CD4-positive, CD25-positive, alpha-beta regulatory T cell (primary cell): ENCODE results near the gene GLP2R. TPM values are rescaled to one million over a fixed set of nuclear protein-coding genes. Genes with fewer than 3 reads are reported as not detected.

Experiments
- ATAC-seq, 2 donors: fragments of 150-1000 bp; cut with Tn5 transposase; one replicate each; pipeline ENCODE4 v1.10.0; 2021; ENCODE audit warnings: low read depth in 2 of 2, moderate number of reproducible peaks in 2 of 2, moderate library complexity in 1 of 2
- DNase-seq, 3 donors: peaks; one replicate each; pipeline versions ENCODE4 v3.0.0 to v3.0.0-alpha.2; 2012 to 2022; ENCODE audit warnings: mixed read lengths in 1 of 3
- H3K27ac ChIP-seq: one replicate; pipeline ENCODE4 v1.7.0; 2013; ENCODE audit warnings: mild to moderate bottlenecking, low read length; ENCODE audit not compliant: insufficient read depth, poor library complexity, severe bottlenecking
- H3K27me3 ChIP-seq: one replicate; pipeline ENCODE4 v1.7.0; 2013; ENCODE audit warnings: low read length; ENCODE audit not compliant: control insufficient read depth, insufficient read depth
- H3K36me3 ChIP-seq: one replicate; pipeline ENCODE4 v1.7.0; 2013; ENCODE audit warnings: mild to moderate bottlenecking, low read length, moderate library complexity; ENCODE audit not compliant: control insufficient read depth, insufficient read depth
- H3K4me1 ChIP-seq: 2 replicates; pipeline ENCODE4 v1.7.0; 2013; ENCODE audit warnings: mild to moderate bottlenecking, low read length; ENCODE audit not compliant: insufficient read depth, control insufficient read depth, poor library complexity, severe bottlenecking
- H3K4me3 ChIP-seq: one replicate; pipeline ENCODE4 v1.7.0; 2013; ENCODE audit warnings: low read depth, mild to moderate bottlenecking, low read length, moderate library complexity
- H3K9me3 ChIP-seq, 2 experiments: 1 replicate in 1 of 2; 2 replicates in 1 of 2; pipeline ENCODE4 v1.7.0; 2013; ENCODE audit warnings: low read length in 2 of 2, mild to moderate bottlenecking in 1 of 2, moderate library complexity in 1 of 2; ENCODE audit not compliant: control insufficient read depth in 2 of 2
- H3K27ac Mint-ChIP-seq, 3 donors: one replicate each; pipeline ENCODE4 v1.8.0; 2020 to 2022; ENCODE audit warnings: mild to moderate bottlenecking in 3 of 3, mixed read lengths in 3 of 3, moderate library complexity in 2 of 3
- H3K27me3 Mint-ChIP-seq: one replicate; pipeline ENCODE4 v1.8.0; 2022; ENCODE audit warnings: mild to moderate bottlenecking, mixed read lengths
- H3K36me3 Mint-ChIP-seq: one replicate; pipeline ENCODE4 v1.8.0; 2020; ENCODE audit warnings: mixed read lengths
- H3K4me1 Mint-ChIP-seq, 4 donors: one replicate each; pipeline ENCODE4 v1.8.0; 2020 to 2022; ENCODE audit warnings: mixed read lengths in 4 of 4, mild to moderate bottlenecking in 1 of 4
- H3K4me3 Mint-ChIP-seq, 4 donors: one replicate each; pipeline ENCODE4 v1.8.0; 2020 to 2022; ENCODE audit warnings: mild to moderate bottlenecking in 4 of 4, mixed read lengths in 4 of 4, moderate library complexity in 3 of 4
- H3K9me3 Mint-ChIP-seq, 7 donors: one replicate each; pipeline ENCODE4 v1.8.0; 2020 to 2022; ENCODE audit warnings: mixed read lengths in 7 of 7, mild to moderate bottlenecking in 3 of 7, moderate library complexity in 2 of 7
- polyA plus RNA-seq, 4 donors: library from polyadenylated mRNA; unstranded; fragments of 300-500 nt; fragmentation: Illumina TruSeq; gene quantifications; one replicate each; pipeline ENCODE4 v1.2.3, GENCODE V29; 2021
- total RNA-seq: library from RNA; stranded (reverse); gene quantifications from one replicate; pipeline ENCODE4 v1.2.3, GENCODE V29; 2022

Gene GLP2R
- total and polyA plus RNA-seq, 5 donors from 2014 or later, result not detected

GRCh38 chr17:9828296-9829295 lies 2.9 kb downstream of the GLP2R start:
- H3K27ac Mint-ChIP-seq, result no peak overlapping the region
- Histone ChIP-seq H3K27me3 (no peaks in the 10 kb centered on the region), H3K27ac (no peak overlapping the region), H3K9me3 (no peaks in the 10 kb centered on the region), H3K36me3 (no peaks in the 10 kb centered on the region), H3K4me1 (no peaks in the 10 kb centered on the region), H3K4me3 (no peak overlapping the region)
- H3K27me3 Mint-ChIP-seq, result peaks cover 12% of the 10 kb centered on the region
- no peak for ATAC-seq
- H3K36me3 Mint-ChIP-seq, result no peaks in the 10 kb centered on the region
- no peaks in the 10 kb centered on the region for H3K4me1 Mint-ChIP-seq
- peaks cover 0 to 3% (median 0%) of the 10 kb centered on the region in 7 donors for H3K9me3 Mint-ChIP-seq
- H3K4me3 Mint-ChIP-seq, result no peak overlapping the region
- DNase-seq, result no peak

GRCh38 chr17:9829343-9829742 lies 3.6 kb downstream of the GLP2R start:
- peaks cover 12% of the 10 kb centered on the region for H3K27me3 Mint-ChIP-seq

DNA sequence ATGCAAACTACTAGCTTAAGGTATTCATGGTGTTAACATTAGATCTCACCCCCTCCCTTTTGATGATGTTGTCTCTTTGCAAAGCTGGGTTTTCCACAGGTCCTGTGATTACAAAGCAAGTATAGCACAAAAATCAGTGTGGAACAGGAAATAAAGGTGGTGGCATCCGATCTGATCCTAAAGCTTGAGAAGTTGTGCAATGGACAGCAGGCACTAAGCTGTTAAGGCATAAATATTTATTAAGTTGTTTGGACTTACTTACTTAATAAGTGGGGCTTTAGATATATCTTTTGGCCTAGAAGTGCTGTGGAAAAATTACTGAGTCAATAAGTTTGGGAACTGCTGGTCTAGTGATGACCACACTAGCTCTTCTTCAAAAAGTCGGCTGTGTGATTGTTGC lies 5.0 kb downstream of the GLP2R start:
- Histone ChIP-seq H3K4me1 (no peaks in the 10 kb centered on the region), H3K4me3 (no peak overlapping the region), H3K9me3 (no peaks in the 10 kb centered on the region), H3K36me3 (no peaks in the 10 kb centered on the region), H3K27me3 (no peaks in the 10 kb centered on the region), H3K27ac (no peak overlapping the region)
- no peaks in the 10 kb centered on the region for H3K4me1 Mint-ChIP-seq
- no peaks in the 10 kb centered on the region for H3K36me3 Mint-ChIP-seq
- peaks cover 9% of the 10 kb centered on the region for H3K27me3 Mint-ChIP-seq
- no peak overlapping the region for H3K4me3 Mint-ChIP-seq
- no peak overlapping the region for H3K27ac Mint-ChIP-seq
- no peaks in the 10 kb centered on the region for H3K9me3 Mint-ChIP-seq
- ATAC-seq, result no peak
- no peak for DNase-seq

More at GRCh38 chr17:9829343-9829742, 3.6 kb downstream of the GLP2R start:
- no peak overlapping the region for H3K27ac Mint-ChIP-seq
- Histone ChIP-seq H3K4me3 (no peak overlapping the region), H3K4me1 (no peaks in the 10 kb centered on the region), H3K27me3 (no peaks in the 10 kb centered on the region), H3K27ac (no peak overlapping the region), H3K9me3 (no peaks in the 10 kb centered on the region), H3K36me3 (no peaks in the 10 kb centered on the region)
- no peaks in the 10 kb centered on the region for H3K9me3 Mint-ChIP-seq
- no peaks in the 10 kb centered on the region for H3K36me3 Mint-ChIP-seq
- no peak for DNase-seq
- H3K4me3 Mint-ChIP-seq, result no peak overlapping the region
- ATAC-seq, result no peak
- H3K4me1 Mint-ChIP-seq, result no peaks in the 10 kb centered on the region

DNA sequence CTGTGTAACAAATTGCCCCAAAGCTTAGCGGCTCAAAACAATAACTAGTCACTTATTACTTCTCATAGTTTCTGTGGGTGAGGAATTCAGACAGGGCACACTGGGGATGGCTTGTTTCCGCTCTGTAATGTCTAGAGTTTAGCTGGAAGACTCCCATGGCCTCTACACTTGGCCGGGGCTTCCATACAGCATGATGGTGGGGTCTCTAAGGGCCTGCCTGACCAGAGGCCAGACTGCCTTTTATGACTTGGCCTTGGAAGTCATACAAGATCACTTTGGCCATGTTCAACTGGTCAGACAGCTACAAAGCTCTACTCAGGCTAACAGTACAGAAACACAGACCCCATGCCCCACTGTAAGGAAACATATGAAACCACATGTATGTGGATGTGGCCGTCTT lies 8.2 kb downstream of the GLP2R start:
- no peak for DNase-seq
- Histone ChIP-seq H3K9me3 (no peaks in the 10 kb centered on the region), H3K36me3 (no peaks in the 10 kb centered on the region), H3K27me3 (no peaks in the 10 kb centered on the region), H3K27ac (no peak overlapping the region), H3K4me3 (no peak overlapping the region), H3K4me1 (no peaks in the 10 kb centered on the region)
- no peak overlapping the region for H3K4me3 Mint-ChIP-seq
- H3K9me3 Mint-ChIP-seq, result no peaks in the 10 kb centered on the region
- no peak for ATAC-seq
- no peak overlapping the region for H3K27ac Mint-ChIP-seq
- H3K36me3 Mint-ChIP-seq, result no peaks in the 10 kb centered on the region
- no peaks in the 10 kb centered on the region for H3K4me1 Mint-ChIP-seq
- H3K27me3 Mint-ChIP-seq, result peaks cover 9% of the 10 kb centered on the region

DNA sequence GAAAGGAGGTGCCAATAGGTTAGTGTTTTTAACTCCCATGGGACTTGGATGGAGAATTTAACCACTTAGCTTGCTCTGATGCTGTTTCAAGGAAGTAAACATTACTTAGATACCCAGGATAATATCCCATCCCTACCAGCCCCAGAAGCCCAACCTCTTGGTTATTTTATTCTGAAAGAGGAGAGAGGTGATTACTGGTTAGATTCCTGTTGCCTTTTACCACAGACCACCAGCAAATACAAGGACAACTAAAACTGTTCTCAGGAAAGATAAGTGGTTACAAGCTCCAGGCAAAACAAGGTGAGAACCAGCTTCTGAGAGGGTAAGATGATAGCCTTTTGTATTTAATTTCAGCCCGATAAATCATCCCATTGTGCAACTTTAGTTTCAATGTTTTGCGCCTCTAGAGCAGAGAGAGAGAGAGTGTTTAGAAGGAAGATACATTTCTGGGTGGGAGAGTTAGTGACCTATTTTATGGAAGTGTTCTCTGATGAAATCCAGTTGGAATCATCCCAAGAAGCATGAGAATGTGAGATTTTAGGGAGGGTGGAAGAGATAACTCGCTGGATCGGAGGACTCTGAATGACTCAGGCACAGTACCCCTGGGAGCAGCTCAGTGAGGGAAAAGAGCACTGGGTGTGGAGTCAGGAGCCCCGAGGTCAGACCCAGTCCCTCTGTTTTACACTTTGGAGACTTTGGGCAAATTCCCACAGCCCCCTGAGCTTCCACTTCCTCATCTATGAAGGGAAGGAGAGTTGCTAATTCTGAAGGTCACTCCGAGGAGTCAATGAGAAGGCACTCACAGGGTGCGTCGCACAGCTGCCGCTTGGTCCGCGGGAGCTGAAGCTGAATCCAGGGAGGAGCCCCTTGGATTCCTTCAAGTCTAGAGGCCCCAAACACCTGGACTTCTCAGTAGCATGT lies 12.1 kb downstream of the GLP2R start:
- Mint-ChIP-seq H3K27ac (no peak overlapping the region), H3K36me3 (no peaks in the 10 kb centered on the region), H3K27me3 (no peaks in the 10 kb centered on the region), H3K4me3 (no peak overlapping the region), H3K4me1 (no peaks in the 10 kb centered on the region), H3K9me3 (peaks cover 0 to 2% (median 0%) of the 10 kb centered on the region in 7 donors)
- Histone ChIP-seq H3K9me3 (no peaks in the 10 kb centered on the region), H3K27me3 (no peaks in the 10 kb centered on the region), H3K4me1 (no peaks in the 10 kb centered on the region), H3K4me3 (no peak overlapping the region), H3K27ac (no peak overlapping the region), H3K36me3 (no peaks in the 10 kb centered on the region)
- no peak for ATAC-seq
- no peak for DNase-seq

- Mint-ChIP-seq H3K4me1 (no peaks in the 10 kb centered on the region), H3K9me3 (peaks cover 0 to 2% (median 0%) of the 10 kb centered on the region in 7 donors), H3K27me3 (no peaks in the 10 kb centered on the region), H3K36me3 (no peaks in the 10 kb centered on the region), H3K4me3 (no peak overlapping the region), H3K27ac (no peak overlapping the region)
- no peak overlapping the region for H3K27ac ChIP-seq
- H3K4me3 ChIP-seq, result no peak overlapping the region
- no peaks in the 10 kb centered on the region for H3K9me3 ChIP-seq
- ATAC-seq, result no peak
- no peak for DNase-seq
- no peaks in the 10 kb centered on the region for H3K27me3 ChIP-seq
- H3K4me1 ChIP-seq, result no peaks in the 10 kb centered on the region
- H3K36me3 ChIP-seq, result no peaks in the 10 kb centered on the region
Observed at GRCh38 chr17:9839433-9839832, 13.7 kb downstream of the GLP2R start.

GRCh38 chr17:9842057-9842758 lies 16.5 kb downstream of the GLP2R start:
- Mint-ChIP-seq H3K9me3 (peaks cover 0 to 2% (median 0%) of the 10 kb centered on the region in 7 donors), H3K4me3 (no peak overlapping the region), H3K4me1 (no peaks in the 10 kb centered on the region), H3K36me3 (no peaks in the 10 kb centered on the region), H3K27me3 (no peaks in the 10 kb centered on the region), H3K27ac (no peak overlapping the region)
- H3K36me3 ChIP-seq, result no peaks in the 10 kb centered on the region
- no peak overlapping the region for H3K4me3 ChIP-seq
- H3K4me1 ChIP-seq, result no peaks in the 10 kb centered on the region
- no peaks in the 10 kb centered on the region for H3K27me3 ChIP-seq
- no peaks in the 10 kb centered on the region for H3K9me3 ChIP-seq
- H3K27ac ChIP-seq, result no peak overlapping the region
- no peak for ATAC-seq
- no peak for DNase-seq
